NCI-H1417 treated with DMSO at 0.1 percent for 48 hours (cell line): ENCODE measurements around the gene OR2T11.
"Not testable (repeated sequence)": the region's sequence is repeated elsewhere in the genome, so short reads cannot be mapped to it uniquely, and the experiment has no call there.

Source experiments
- DNase-seq: peaks from one replicate; lab custom pipeline; 2025; lab: John Stamatoyannopoulos, UW

Gene OR2T11

GRCh38 chr1:248634991-248635390, at the start of gene OR2T11:
Gene OR2T11 (minus strand): TSS chr1:248635091. CDS start chr1:248627128, 7,963 bp downstream.
- not testable (repeated sequence) for DNase-seq

GRCh38 chr1:248681651-248682050, 46.8 kb upstream of the OR2T11 start:
- no peak for DNase-seq

- DNase-seq: no peak
Observed at GRCh38 chr1:248670003-248670402, 35.1 kb upstream of the OR2T11 start.

- not testable (repeated sequence) for DNase-seq
Observed at GRCh38 chr1:248663453-248664328, 28.8 kb upstream of the OR2T11 start.

- DNase-seq: not testable (repeated sequence)
Observed at GRCh38 chr1:248656797-248657196, 21.9 kb upstream of the OR2T11 start.

- not testable (repeated sequence) for DNase-seq
Observed at GRCh38 chr1:248655354-248655753, 20.5 kb upstream of the OR2T11 start, which contains the start of gene OR2T27. Gene OR2T27 (minus strand): TSS chr1:248655528. CDS start chr1:248650884, 4,644 bp downstream.

GRCh38 chr1:248648770-248649536, 14.1 kb upstream of the OR2T11 start:
- not testable (repeated sequence) for DNase-seq

GRCh38 chr1:248645178-248645577, 10.3 kb upstream of the OR2T11 start, which contains the start of gene OR2T35:
Gene OR2T35 (minus strand): TSS chr1:248645278. CDS start chr1:248639258, 6,020 bp downstream.
- not testable (repeated sequence) for DNase-seq

GRCh38 chr1:248642971-248643651, 8.2 kb upstream of the OR2T11 start:
- not testable (repeated sequence) for DNase-seq

- DNase-seq: not testable (repeated sequence)
Observed at GRCh38 chr1:248641583-248641982, 6.7 kb upstream of the OR2T11 start.

GRCh38 chr1:248640906-248641305, 6.0 kb upstream of the OR2T11 start:
- DNase-seq: not testable (repeated sequence)

- DNase-seq: not testable (repeated sequence)
Observed at GRCh38 chr1:248639652-248640051, 4.8 kb upstream of the OR2T11 start.

GRCh38 chr1:248636612-248637011, 1.7 kb upstream of the OR2T11 start:
- DNase-seq: not testable (repeated sequence)

- no peak for DNase-seq
Observed at GRCh38 chr1:248631354-248632008, 3.4 kb downstream of the OR2T11 start.

GRCh38 chr1:248630551-248630950, 4.3 kb downstream of the OR2T11 start:
- no peak for DNase-seq

GRCh38 chr1:248627971-248628844, 6.7 kb downstream of the OR2T11 start:
- no peak for DNase-seq

GRCh38 chr1:248625971-248626370, 8.9 kb downstream of the OR2T11 start:
- no peak for DNase-seq

- DNase-seq: no peak
Observed at GRCh38 chr1:248625166-248625565, 9.7 kb downstream of the OR2T11 start.

GRCh38 chr1:248622570-248623001, 12.3 kb downstream of the OR2T11 start:
- DNase-seq: no peak

- no peak for DNase-seq
Observed at GRCh38 chr1:248621770-248622169, 13.1 kb downstream of the OR2T11 start.
